ENCODE data around the gene RDH5. TPM values are rescaled to one million over a fixed set of nuclear protein-coding genes. Genes with fewer than 3 reads are reported as not detected.
A peak's percentile ranks its signal among the peaks of the same experiment; 100 is the strongest.

RDH5 gene
- total RNA-seq = 10 to 100 TPM; 12.9 to 13.8 TPM
- 3.1 to 6.8 reads per million in 2 donors for total RNA-seq

GRCh38 chr12:55720071-55720564, at the start of gene RDH5:
TSS of gene RDH5 (plus strand) at chr12:55720393. CDS start at chr12:55721185, 792 bp downstream.
- Mint-ChIP-seq H3K4me3 (no peak within 1 kb of the TSS), H3K27ac (peak within 1 kb of the TSS; percentile 14)
- no peak for DNase-seq

GRCh38 chr12:55671746-55672145, 48.4 kb upstream of the RDH5 start:
- no peak for ATAC-seq
- no peak overlapping the region for H3K4me3 Mint-ChIP-seq
- H3K4me1 Mint-ChIP-seq = peaks cover 12% of the 10 kb centered on the region
- H3K27me3 Mint-ChIP-seq = peaks cover 57% of the 10 kb centered on the region
- no peak for DNase-seq
- peaks cover 5% of the 10 kb centered on the region for H3K36me3 Mint-ChIP-seq (ENCODE audit: low read depth)
- H3K27ac Mint-ChIP-seq = no peak overlapping the region
- H3K9me3 ChIP-seq (ENCODE audit: control insufficient read depth, low read length, poor library complexity, severe bottlenecking) = no peaks in the 10 kb centered on the region

More at GRCh38 chr12:55720071-55720564, at the start of gene RDH5:
- no peaks in the 10 kb centered on the region for H3K27me3 Mint-ChIP-seq
- no peaks in the 10 kb centered on the region for H3K9me3 ChIP-seq (ENCODE audit: control insufficient read depth, low read length, poor library complexity, severe bottlenecking)
- peaks cover 25% of the 10 kb centered on the region for H3K4me1 Mint-ChIP-seq
- no peak for ATAC-seq
- H3K36me3 Mint-ChIP-seq (ENCODE audit: low read depth) = no peaks in the 10 kb centered on the region

GRCh38 chr12:55673638-55674037, 46.6 kb upstream of the RDH5 start:
- Mint-ChIP-seq H3K36me3 (ENCODE audit: low read depth) (peaks cover 5% of the 10 kb centered on the region), H3K4me1 (peaks cover 12% of the 10 kb centered on the region), H3K27ac (no peak overlapping the region), H3K27me3 (peaks cover 57% of the 10 kb centered on the region), H3K4me3 (no peak overlapping the region)
- DNase-seq (no peak), ATAC-seq (peak; percentile 54)
- H3K9me3 ChIP-seq (ENCODE audit: control insufficient read depth, low read length, poor library complexity, severe bottlenecking) = no peaks in the 10 kb centered on the region

- H3K9me3 ChIP-seq (ENCODE audit: control insufficient read depth, low read length, poor library complexity, severe bottlenecking) = no peaks in the 10 kb centered on the region
- Mint-ChIP-seq H3K36me3 (ENCODE audit: low read depth) (peaks cover 5% of the 10 kb centered on the region), H3K27me3 (peaks cover 67% of the 10 kb centered on the region), H3K4me3 (no peak overlapping the region), H3K27ac (no peak overlapping the region), H3K4me1 (peaks cover 10% of the 10 kb centered on the region)
- ATAC-seq (no peak), DNase-seq (no peak)
Observed at GRCh38 chr12:55675666-55676065, 44.5 kb upstream of the RDH5 start.

GRCh38 chr12:55676707-55677106, 43.5 kb upstream of the RDH5 start:
- Mint-ChIP-seq H3K36me3 (ENCODE audit: low read depth) (peaks cover 5% of the 10 kb centered on the region), H3K4me3 (no peak overlapping the region), H3K27ac (no peak overlapping the region), H3K4me1 (peaks cover 20% of the 10 kb centered on the region), H3K27me3 (peaks cover 69% of the 10 kb centered on the region)
- ATAC-seq = no peak
- no peak for DNase-seq
- H3K9me3 ChIP-seq (ENCODE audit: control insufficient read depth, low read length, poor library complexity, severe bottlenecking) = no peaks in the 10 kb centered on the region

- ATAC-seq (no peak), DNase-seq (no peak)
Observed at GRCh38 chr12:55679691-55680090, 40.5 kb upstream of the RDH5 start.

GRCh38 chr12:55681142-55682077, 38.8 kb upstream of the RDH5 start:
- Mint-ChIP-seq H3K27me3 (peaks cover 58% of the 10 kb centered on the region), H3K4me3 (peak overlapping the region; percentile 31), H3K36me3 (ENCODE audit: low read depth) (peaks cover 6% of the 10 kb centered on the region), H3K27ac (no peak overlapping the region), H3K4me1 (peaks cover 16% of the 10 kb centered on the region)
- H3K9me3 ChIP-seq (ENCODE audit: control insufficient read depth, low read length, poor library complexity, severe bottlenecking) = no peaks in the 10 kb centered on the region
- no peak for DNase-seq
- no peak for ATAC-seq

More at GRCh38 chr12:55679691-55680090, 40.5 kb upstream of the RDH5 start:
- no peak overlapping the region for H3K27ac Mint-ChIP-seq
- H3K36me3 Mint-ChIP-seq (ENCODE audit: low read depth) = no peaks in the 10 kb centered on the region
- peaks cover 14% of the 10 kb centered on the region for H3K4me1 Mint-ChIP-seq
- peaks cover 63% of the 10 kb centered on the region for H3K27me3 Mint-ChIP-seq
- H3K9me3 ChIP-seq (ENCODE audit: control insufficient read depth, low read length, poor library complexity, severe bottlenecking) = no peaks in the 10 kb centered on the region
- no peak overlapping the region for H3K4me3 Mint-ChIP-seq

GRCh38 chr12:55682087-55682796, 38.0 kb upstream of the RDH5 start:
- DNase-seq (no peak), ATAC-seq (no peak)
- H3K4me3 Mint-ChIP-seq = no peak overlapping the region
- H3K4me1 Mint-ChIP-seq = peaks cover 19% of the 10 kb centered on the region
- H3K27me3 Mint-ChIP-seq = peaks cover 55% of the 10 kb centered on the region
- H3K9me3 ChIP-seq (ENCODE audit: control insufficient read depth, low read length, poor library complexity, severe bottlenecking) = no peaks in the 10 kb centered on the region
- H3K36me3 Mint-ChIP-seq (ENCODE audit: low read depth) = peaks cover 8% of the 10 kb centered on the region
- no peak overlapping the region for H3K27ac Mint-ChIP-seq

- Mint-ChIP-seq H3K36me3 (ENCODE audit: low read depth) (peaks cover 8% of the 10 kb centered on the region), H3K4me1 (peaks cover 19% of the 10 kb centered on the region), H3K27ac (no peak overlapping the region), H3K27me3 (peaks cover 55% of the 10 kb centered on the region), H3K4me3 (no peak overlapping the region)
- DNase-seq (no peak), ATAC-seq (no peak)
- no peaks in the 10 kb centered on the region for H3K9me3 ChIP-seq (ENCODE audit: control insufficient read depth, low read length, poor library complexity, severe bottlenecking)
Observed at GRCh38 chr12:55683676-55684075, 36.5 kb upstream of the RDH5 start.

- H3K27me3 Mint-ChIP-seq = peaks cover 46% of the 10 kb centered on the region
- H3K4me3 Mint-ChIP-seq = no peak overlapping the region
- ATAC-seq (no peak), DNase-seq (no peak)
- H3K36me3 Mint-ChIP-seq (ENCODE audit: low read depth) = peaks cover 8% of the 10 kb centered on the region
- H3K27ac Mint-ChIP-seq = no peak overlapping the region
- H3K9me3 ChIP-seq (ENCODE audit: control insufficient read depth, low read length, poor library complexity, severe bottlenecking) = no peaks in the 10 kb centered on the region
- peaks cover 19% of the 10 kb centered on the region for H3K4me1 Mint-ChIP-seq
Observed at GRCh38 chr12:55684761-55685370, 35.3 kb upstream of the RDH5 start.

- Mint-ChIP-seq H3K27ac (no peak overlapping the region), H3K27me3 (peaks cover 38% of the 10 kb centered on the region), H3K4me3 (no peak overlapping the region), H3K4me1 (peaks cover 19% of the 10 kb centered on the region), H3K36me3 (ENCODE audit: low read depth) (peaks cover 8% of the 10 kb centered on the region)
- ATAC-seq = no peak
- no peaks in the 10 kb centered on the region for H3K9me3 ChIP-seq (ENCODE audit: control insufficient read depth, low read length, poor library complexity, severe bottlenecking)
- no peak for DNase-seq
Observed at GRCh38 chr12:55685671-55686070, 34.5 kb upstream of the RDH5 start.

- Mint-ChIP-seq H3K4me1 (peaks cover 11% of the 10 kb centered on the region), H3K4me3 (no peak overlapping the region), H3K36me3 (ENCODE audit: low read depth) (peaks cover 8% of the 10 kb centered on the region), H3K27me3 (peaks cover 30% of the 10 kb centered on the region), H3K27ac (no peak overlapping the region)
- no peaks in the 10 kb centered on the region for H3K9me3 ChIP-seq (ENCODE audit: control insufficient read depth, low read length, poor library complexity, severe bottlenecking)
- DNase-seq (no peak), ATAC-seq (no peak)
Observed at GRCh38 chr12:55686366-55687010, 33.7 kb upstream of the RDH5 start.

All from T-helper 17 cell (primary cell).